Peyer's patch (tissue), 4 donors: ENCODE measurements around the gene ROBO2.

Experiments used
- POLR2A ChIP-seq, 2 donors: fragments of 450-650 bp; IDR thresholded peaks; one replicate each; pipeline ENCODE4 v1.5.1; 2017; ENCODE audit warnings: antibody characterized with exemption in 2 of 2, mild to moderate bottlenecking in 2 of 2, moderate library complexity in 2 of 2
- TF ChIP-seq, protein P1 (sequence below), 6 experiments: fragments of 450-650 bp in 4 of 6; fragments of 200-600 bp in 2 of 6; sonication (generic) in 1 of 6; IDR thresholded peaks; one replicate each; pipeline ENCODE4 v1.5.1; 2017 to 2019; ENCODE audit warnings: antibody characterized with exemption in 6 of 6, mild to moderate bottlenecking in 3 of 6, moderate library complexity in 1 of 6

GRCh38 chr3:77546246-77546645, 506.3 kb downstream of the ROBO2 start:
- TF ChIP-seq, protein P1, sequence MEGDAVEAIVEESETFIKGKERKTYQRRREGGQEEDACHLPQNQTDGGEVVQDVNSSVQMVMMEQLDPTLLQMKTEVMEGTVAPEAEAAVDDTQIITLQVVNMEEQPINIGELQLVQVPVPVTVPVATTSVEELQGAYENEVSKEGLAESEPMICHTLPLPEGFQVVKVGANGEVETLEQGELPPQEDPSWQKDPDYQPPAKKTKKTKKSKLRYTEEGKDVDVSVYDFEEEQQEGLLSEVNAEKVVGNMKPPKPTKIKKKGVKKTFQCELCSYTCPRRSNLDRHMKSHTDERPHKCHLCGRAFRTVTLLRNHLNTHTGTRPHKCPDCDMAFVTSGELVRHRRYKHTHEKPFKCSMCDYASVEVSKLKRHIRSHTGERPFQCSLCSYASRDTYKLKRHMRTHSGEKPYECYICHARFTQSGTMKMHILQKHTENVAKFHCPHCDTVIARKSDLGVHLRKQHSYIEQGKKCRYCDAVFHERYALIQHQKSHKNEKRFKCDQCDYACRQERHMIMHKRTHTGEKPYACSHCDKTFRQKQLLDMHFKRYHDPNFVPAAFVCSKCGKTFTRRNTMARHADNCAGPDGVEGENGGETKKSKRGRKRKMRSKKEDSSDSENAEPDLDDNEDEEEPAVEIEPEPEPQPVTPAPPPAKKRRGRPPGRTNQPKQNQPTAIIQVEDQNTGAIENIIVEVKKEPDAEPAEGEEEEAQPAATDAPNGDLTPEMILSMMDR (IDR thresholded peaks at IDR 0.05): no peak
- no peak for TF ChIP-seq POLR2A (IDR thresholded peaks at IDR 0.05)
